Stimulated activated CD4-positive, alpha-beta T cell treated with anti-CD3 and anti-CD28 coated beads, Interleukin-1b, Interleukin-23, amount 100 ng/mL, for 1 hour (primary cell): Measurements from ENCODE around the gene ZBTB7B.

Source experiments
- DNase-seq, 2 donors: peaks; one replicate each; pipeline ENCODE4 v3.0.0-alpha.2; 2020; ENCODE audit warnings: low read depth in 2 of 2

ZBTB7B gene

GRCh38 chr1:155003766-155004351 is 1.3 kb downstream of the ZBTB7B start:
- DNase-seq: no peak

- DNase-seq: no peak
These were observed 1.9 kb downstream of the ZBTB7B start for GRCh38 chr1:155004352-155005075.

- no peak for DNase-seq
These were observed 2.7 kb downstream of the ZBTB7B start for GRCh38 chr1:155005076-155006011.

- no peak for DNase-seq
These were observed 4.0 kb downstream of the ZBTB7B start for GRCh38 chr1:155006601-155007101.

GRCh38 chr1:155007251-155007828 is 4.7 kb downstream of the ZBTB7B start:
- DNase-seq: no peak

GRCh38 chr1:155008015-155008941 is 5.7 kb downstream of the ZBTB7B start:
- no peak for DNase-seq

GRCh38 chr1:155009221-155009711 is 6.7 kb downstream of the ZBTB7B start:
- no peak for DNase-seq

GRCh38 chr1:155009742-155010141 is 7.1 kb downstream of the ZBTB7B start:
- DNase-seq: no peak

GRCh38 chr1:155010211-155010918 is 7.8 kb downstream of the ZBTB7B start:
- no peak for DNase-seq

- DNase-seq: no peak
These were observed 8.4 kb downstream of the ZBTB7B start for GRCh38 chr1:155011004-155011416.

- DNase-seq: no peak
These were observed 8.9 kb downstream of the ZBTB7B start for GRCh38 chr1:155011437-155012025.

- no peak for DNase-seq
These were observed 9.5 kb downstream of the ZBTB7B start for GRCh38 chr1:155012026-155012546.

- DNase-seq: no peak
These were observed 10.4 kb downstream of the ZBTB7B start for GRCh38 chr1:155012776-155013602.

GRCh38 chr1:155013632-155014031 is 11.0 kb downstream of the ZBTB7B start:
- no peak for DNase-seq

- DNase-seq: no peak
These were observed 12.3 kb downstream of the ZBTB7B start for GRCh38 chr1:155014709-155015508.

- no peak for DNase-seq
These were observed 13.1 kb downstream of the ZBTB7B start for GRCh38 chr1:155015527-155016230.
